ENCODE data around the gene ABCA3. TPM values are rescaled to one million over a fixed set of nuclear protein-coding genes. Genes with fewer than 3 reads are reported as not detected.

ABCA3 gene
- total RNA-seq, 1 experiment from 2014 or later: 58.4 TPM

DNA sequence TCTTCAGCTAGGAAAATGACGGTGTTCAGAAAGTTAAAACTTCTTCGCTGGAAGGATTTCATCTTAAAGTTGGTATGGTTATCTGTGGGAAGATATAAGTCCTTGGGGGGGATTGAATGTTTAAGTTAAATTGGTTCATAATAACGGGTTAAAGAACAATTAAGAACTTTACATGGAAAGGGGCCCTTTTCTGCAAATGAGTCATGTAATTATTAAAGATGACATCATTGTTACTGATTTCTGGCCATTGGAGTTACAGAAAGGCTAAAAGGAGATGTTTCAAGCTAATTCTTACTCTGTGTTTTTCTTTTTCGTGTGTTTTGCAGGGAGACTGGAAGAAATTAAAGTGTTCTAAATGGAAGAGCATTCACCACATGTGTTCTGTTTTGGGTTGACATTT is 20.6 kb upstream of the ABCA3 start:
- H3K9me3 ChIP-seq (ENCODE audit: control insufficient read depth, insufficient read depth, low read depth, low read length): peaks cover 4% of the 10 kb centered on the region; the same call in 1 of the 2 replicates
- no peak for DNase-seq (ENCODE audit: low read depth, low spot score)
- H3K36me3 ChIP-seq (ENCODE audit: control insufficient read depth, insufficient read depth, low read length): no peaks in the 10 kb centered on the region
- H3K27me3 ChIP-seq (ENCODE audit: control insufficient read depth, insufficient read depth, low read length): peaks cover 12% of the 10 kb centered on the region; the same call in 1 of the 2 replicates
- ChIA-PET POLR2A (no interaction called here), CTCF (no interaction called here)
- TF ChIP-seq SIN3A (IDR thresholded peaks at IDR 0.05; ENCODE audit: borderline replicate concordance, insufficient read depth, low read depth, low read length): no peak
- TF ChIP-seq POLR2AphosphoS5 (IDR thresholded peaks at IDR 0.05; ENCODE audit: low read depth, low read length): no peak
- no peak for TF ChIP-seq TCF7L2 (IDR thresholded peaks at IDR 0.05; ENCODE audit: low read depth, low read length)
- TF ChIP-seq CTCF (IDR thresholded peaks at IDR 0.05): no peak
- TF ChIP-seq, protein P1, sequence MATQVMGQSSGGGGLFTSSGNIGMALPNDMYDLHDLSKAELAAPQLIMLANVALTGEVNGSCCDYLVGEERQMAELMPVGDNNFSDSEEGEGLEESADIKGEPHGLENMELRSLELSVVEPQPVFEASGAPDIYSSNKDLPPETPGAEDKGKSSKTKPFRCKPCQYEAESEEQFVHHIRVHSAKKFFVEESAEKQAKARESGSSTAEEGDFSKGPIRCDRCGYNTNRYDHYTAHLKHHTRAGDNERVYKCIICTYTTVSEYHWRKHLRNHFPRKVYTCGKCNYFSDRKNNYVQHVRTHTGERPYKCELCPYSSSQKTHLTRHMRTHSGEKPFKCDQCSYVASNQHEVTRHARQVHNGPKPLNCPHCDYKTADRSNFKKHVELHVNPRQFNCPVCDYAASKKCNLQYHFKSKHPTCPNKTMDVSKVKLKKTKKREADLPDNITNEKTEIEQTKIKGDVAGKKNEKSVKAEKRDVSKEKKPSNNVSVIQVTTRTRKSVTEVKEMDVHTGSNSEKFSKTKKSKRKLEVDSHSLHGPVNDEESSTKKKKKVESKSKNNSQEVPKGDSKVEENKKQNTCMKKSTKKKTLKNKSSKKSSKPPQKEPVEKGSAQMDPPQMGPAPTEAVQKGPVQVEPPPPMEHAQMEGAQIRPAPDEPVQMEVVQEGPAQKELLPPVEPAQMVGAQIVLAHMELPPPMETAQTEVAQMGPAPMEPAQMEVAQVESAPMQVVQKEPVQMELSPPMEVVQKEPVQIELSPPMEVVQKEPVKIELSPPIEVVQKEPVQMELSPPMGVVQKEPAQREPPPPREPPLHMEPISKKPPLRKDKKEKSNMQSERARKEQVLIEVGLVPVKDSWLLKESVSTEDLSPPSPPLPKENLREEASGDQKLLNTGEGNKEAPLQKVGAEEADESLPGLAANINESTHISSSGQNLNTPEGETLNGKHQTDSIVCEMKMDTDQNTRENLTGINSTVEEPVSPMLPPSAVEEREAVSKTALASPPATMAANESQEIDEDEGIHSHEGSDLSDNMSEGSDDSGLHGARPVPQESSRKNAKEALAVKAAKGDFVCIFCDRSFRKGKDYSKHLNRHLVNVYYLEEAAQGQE (IDR thresholded peaks at IDR 0.05; ENCODE audit: insufficient read depth in 1 of 2, low read depth in 2 of 2, low read length in 1 of 2): no peak
- no peaks in the 10 kb centered on the region for H3K4me1 ChIP-seq (ENCODE audit: control insufficient read depth, insufficient read depth, low read length)
- ATAC-seq: no peak
- H3K4me3 ChIP-seq (ENCODE audit: low read depth in 2 of 2, low read length in 2 of 2): no peak overlapping the region
- H3K27ac ChIP-seq (ENCODE audit: low read length): no peak overlapping the region
- no TSS peak for BruUV-seq (replicated peaks)
- intact Hi-C loops (cut with micrococcal nuclease; ENCODE audit: unreplicated experiment) (no loop called here), in situ Hi-C loops (cut with HindIII; ENCODE audit: low pct_unique_long_range_greater_than_20kb, low sequenced_read_pairs) (no loop called here)

GRCh38 chr16:2359919-2360318 is 19.4 kb upstream of the ABCA3 start:
- no peak overlapping the region for H3K4me3 ChIP-seq (ENCODE audit: low read depth in 2 of 2, low read length in 2 of 2)
- H3K36me3 ChIP-seq (ENCODE audit: control insufficient read depth, insufficient read depth, low read length): no peaks in the 10 kb centered on the region
- ChIA-PET POLR2A (no interaction called here), CTCF (no interaction called here)
- ATAC-seq (no peak), DNase-seq (ENCODE audit: low read depth, low spot score) (no peak)
- intact Hi-C loops (cut with micrococcal nuclease; ENCODE audit: unreplicated experiment): no loop called here
- H3K9me3 ChIP-seq (ENCODE audit: control insufficient read depth, insufficient read depth, low read depth, low read length): peaks cover 4% of the 10 kb centered on the region; the same call in 1 of the 2 replicates
- no peaks in the 10 kb centered on the region for H3K4me1 ChIP-seq (ENCODE audit: control insufficient read depth, insufficient read depth, low read length)
- TF ChIP-seq CTCF (IDR thresholded peaks at IDR 0.05) (no peak), TCF7L2 (IDR thresholded peaks at IDR 0.05; ENCODE audit: low read depth, low read length) (no peak)
- TF ChIP-seq, protein P1 (IDR thresholded peaks at IDR 0.05; ENCODE audit: insufficient read depth in 1 of 2, low read depth in 2 of 2, low read length in 1 of 2): no peak
- in situ Hi-C loops (cut with HindIII; ENCODE audit: low pct_unique_long_range_greater_than_20kb, low sequenced_read_pairs): no loop called here
- H3K27me3 ChIP-seq (ENCODE audit: control insufficient read depth, insufficient read depth, low read length): peaks cover 12% of the 10 kb centered on the region; the same call in 1 of the 2 replicates
- H3K27ac ChIP-seq (ENCODE audit: low read length): no peak overlapping the region
- BruUV-seq (replicated peaks): no TSS peak
